ENCODE results near the gene POPDC2.
"Not testable (repeated sequence)": the region's sequence is repeated elsewhere in the genome, so short reads cannot be mapped to it uniquely, and the experiment has no call there.

Gene POPDC2

DNA sequence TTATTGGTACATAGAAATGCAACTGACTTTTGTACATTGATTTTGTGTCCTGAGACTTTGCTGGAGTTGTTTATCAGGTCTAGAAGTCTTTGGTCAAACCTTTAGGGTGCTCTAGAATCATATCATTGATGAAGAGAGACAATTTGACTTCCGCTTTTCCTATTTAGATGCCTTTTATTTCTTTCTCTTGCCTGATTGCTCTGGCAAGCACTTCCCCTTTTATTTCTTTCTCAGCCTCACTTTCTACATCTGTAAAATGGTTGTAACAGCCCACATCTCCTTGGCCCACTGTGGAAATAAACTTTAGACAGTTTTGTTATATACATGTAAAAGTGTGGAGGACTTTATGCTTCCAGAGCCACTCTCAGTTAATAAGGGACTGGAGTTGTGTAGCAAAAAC lies 48.7 kb downstream of the POPDC2 start:
- no peak for DNase-seq

DNA sequence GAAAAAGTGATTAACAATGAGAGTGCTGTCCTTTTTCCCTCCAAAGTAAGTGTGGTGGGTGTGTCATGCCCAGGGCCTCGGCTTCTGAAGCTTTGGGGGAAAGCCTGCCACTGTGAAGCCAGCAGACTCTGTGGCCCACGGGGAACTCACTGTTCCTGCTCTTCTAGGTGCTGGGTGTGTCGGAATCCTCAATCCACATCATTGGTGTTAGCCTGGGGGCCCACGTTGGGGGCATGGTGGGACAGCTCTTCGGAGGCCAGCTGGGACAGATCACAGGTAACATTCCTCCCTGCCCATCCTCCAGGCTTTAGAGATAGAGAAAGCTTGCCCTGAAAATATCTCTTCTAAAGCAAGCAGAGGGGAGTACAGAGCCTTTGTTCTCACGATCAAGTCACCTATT lies 51.1 kb downstream of the POPDC2 start:
- DNase-seq: no peak

DNA sequence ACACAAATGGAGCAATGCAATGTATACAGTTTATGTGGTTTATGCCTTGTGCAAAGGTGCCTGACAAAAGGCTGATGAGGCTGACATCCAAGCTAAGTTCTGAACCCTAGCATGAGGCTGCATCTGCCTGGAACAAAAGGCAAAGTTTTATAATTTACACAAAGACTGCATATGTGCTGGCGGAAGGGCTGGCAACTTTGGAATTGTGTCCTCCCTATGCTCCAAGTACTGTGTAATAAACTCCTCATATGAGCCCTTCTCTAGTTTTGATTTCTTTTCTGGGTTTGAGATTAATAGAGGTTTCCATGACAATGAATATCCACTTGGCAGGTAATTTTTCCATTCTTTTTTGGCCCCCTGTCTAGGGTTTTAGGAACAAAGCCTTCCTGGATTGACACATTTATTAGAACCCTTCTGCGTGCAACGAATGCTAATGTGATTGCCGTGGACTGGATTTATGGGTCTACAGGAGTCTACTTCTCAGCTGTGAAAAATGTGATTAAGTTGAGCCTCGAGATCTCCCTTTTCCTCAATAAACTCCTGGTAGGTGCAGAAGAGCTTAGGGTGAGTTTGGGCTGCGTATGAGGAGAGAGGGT lies 51.9 kb downstream of the POPDC2 start:
- no peak for DNase-seq

DNA sequence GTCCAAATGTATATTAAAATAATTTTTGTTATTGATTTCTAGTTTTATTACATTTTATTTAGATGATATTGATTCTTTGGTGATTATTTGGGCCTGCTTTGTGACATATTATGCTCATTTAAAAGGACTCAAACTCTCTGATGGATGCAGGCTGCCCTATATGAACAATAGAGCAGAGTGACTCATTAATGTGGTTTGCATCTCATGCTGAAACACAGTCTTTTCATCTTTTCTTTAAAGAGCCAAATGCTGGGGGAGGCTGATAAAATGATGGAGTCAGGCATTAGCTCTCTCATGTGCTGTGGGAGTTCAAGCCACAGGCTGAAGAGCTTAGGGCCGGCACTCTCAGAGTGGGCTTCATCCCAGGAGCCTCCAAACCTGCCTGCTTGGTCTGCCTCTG lies 55.5 kb downstream of the POPDC2 start:
- no peak for DNase-seq

DNA sequence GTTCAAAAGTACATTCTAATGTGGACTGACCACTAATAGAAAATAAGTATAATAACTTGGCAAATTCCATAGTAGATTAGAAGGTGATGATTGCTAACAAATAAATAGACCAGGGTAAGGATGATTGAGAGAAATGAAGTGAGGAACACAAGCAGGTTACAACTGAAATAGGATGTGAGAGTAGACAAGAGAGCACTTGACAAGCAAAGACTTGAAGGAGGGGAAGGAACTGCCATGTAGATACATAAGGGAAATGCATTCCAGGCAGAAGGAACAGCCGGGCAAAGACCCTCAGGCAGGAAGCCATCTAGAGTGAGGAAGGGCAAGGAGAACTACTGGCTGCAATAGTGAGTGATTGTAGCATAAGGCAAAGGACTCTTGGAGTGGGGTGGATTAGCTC lies 57.7 kb downstream of the POPDC2 start:
- DNase-seq: no peak

DNA sequence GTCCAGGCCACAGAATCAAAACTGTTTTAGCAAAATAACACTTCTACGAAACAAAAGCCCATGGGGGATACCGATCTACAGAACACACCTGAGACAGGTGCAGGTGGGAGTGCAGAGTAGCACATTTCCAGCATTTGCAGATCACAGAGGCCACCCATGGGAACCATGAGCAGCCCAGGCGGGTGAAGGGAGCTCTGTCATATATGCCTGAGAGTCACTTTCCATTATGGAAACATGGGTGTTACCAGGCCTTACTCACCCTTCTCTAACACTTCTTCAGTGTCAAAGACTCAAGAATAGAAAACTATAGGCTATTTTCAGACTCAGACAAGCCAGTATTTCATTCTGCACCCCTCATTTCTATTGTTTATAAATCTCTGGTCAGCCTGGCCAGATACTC lies 59.2 kb downstream of the POPDC2 start:
- no peak for DNase-seq

DNA sequence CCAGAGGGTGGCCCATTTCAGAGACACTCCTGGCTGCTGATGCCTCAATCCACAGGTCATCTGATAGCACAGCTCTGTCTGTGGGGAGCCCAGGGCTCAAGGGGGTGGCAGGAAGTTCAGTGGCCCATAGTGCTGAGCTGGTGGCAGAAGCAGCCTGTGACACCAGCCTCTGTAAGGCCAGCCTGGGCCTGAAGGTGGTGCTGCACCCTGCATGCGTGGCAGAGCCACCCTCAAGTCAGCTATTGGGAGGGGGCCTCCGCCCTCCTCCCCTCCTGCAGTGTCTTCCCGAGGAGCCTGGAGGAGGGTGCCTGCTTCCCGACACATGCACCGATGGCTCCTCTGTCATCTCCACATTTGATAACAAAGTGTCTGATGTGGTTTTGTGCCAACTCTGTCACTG lies 59.7 kb downstream of the POPDC2 start:
- DNase-seq: no peak

DNA sequence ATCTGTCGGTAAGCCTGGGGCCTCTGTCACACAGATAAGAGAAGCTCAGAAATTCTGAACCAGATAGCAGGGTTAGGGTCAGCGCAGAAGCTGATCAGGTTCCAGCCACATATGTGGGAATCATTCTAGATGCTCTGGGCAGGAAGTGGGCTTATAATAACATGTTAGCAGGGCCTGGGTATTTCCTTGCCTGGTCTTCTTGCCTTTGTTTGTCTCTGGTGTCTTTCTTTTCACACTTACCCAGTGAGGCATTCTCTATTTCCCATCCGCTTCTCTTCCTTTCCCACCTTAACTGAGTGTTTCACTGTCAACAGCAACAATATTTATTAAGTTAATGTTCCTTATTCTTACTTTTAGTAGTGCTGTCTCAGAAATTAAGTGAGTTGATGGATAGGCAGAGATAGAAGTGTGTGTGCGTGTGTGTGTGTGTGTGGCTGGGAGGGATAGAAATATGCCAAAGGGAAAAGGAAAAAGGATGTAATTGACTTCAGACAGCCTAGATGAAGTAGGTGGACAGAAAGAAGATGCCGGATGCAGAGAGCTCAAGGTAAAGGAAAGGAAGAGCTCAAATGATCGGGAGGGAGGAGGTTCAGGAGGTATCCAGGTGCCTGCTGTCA lies 60.7 kb downstream of the POPDC2 start:
- DNase-seq: no peak

DNA sequence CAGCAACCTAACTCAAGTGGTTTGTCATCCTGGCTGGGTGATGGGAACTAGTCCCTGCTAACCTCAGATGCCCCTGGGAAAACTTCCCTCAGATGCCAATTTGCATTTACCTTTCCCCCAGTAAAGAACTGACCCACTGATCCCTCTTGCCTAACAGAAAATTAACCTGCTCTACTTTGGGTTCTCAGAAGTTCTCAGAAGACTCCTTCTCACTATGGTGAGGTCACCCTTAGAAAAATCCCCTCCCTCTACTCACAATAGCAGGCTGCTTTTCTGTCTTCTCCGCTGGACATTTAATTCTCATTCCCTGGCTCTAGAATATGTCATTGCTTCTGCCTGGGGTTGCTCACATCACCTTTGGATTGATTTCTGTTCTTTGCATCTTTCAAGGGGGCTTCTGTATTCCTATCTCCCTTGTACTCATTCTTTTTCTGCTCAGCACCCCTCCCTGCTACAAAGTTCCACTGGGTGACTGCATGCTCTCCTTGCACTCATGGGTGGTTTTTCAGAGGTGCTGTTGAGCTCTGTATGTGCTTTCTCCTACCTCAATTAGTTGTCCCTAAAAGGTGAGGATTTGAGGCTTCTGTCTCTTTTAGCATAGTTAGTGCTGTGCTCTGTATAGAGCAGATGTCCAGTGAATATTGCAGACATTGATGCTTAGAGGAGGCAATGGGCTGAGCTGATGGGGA lies 61.8 kb downstream of the POPDC2 start:
- DNase-seq: no peak

DNA sequence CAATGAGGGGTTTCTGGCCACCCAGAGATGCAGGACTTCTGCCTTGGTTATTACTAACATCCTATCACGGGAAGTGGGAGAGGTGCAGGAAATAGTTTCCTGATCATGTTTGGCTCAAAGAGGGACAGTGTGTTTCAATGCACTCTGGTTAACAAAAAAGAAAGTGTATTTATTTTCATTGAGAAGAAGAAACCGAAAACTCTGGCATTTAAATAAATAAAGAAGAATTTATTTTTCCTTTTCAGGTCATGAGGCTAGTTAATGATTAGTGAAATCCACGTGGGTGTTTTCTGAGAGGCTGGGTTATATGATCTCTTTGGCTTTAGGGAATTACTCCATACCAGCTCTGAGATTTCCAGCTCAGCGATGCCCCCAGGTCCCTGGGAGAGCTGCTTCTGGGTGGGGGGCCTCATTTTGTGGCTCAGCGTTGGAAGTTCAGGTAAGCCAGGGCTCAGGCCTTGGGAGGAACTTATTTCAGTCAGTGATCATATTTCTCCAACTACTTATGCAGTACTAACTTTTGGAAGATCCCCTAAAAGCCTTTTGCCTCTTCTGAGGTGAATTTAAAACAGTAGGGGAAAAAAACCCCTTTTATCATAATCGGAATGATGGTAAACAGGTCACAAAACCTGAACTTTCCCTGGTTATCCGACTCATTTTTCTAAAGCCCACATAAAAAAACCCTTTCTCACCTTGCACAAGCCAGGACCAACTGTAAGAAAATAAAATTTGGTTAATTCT lies 62.7 kb downstream of the POPDC2 start, which contains the start of gene PLA1A:
Gene PLA1A, plus strand, starts transcription at position 338 of the 741 bp plus-strand sequence. Its CDS starts 29 bp downstream, at position 367.
- DNase-seq: no peak

DNA sequence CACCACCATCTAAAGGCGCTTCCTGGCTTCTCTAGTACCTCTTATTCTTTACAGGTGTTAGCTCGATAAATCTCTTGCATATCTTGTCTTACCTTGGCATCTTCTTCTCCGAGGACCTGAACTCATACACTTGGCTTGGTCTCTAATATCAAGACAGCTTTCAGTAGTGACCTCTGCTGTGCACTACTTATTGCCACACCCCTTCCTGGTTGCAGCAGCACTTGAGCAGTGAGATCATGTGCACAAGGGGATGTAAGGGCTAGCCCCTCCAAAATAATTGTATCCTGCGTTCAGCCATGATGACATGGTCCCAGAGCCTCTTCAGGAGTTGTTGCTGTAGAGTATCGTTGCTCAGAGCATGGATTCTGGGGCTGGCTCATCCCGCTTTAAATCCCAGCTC lies 64.0 kb downstream of the POPDC2 start:
- DNase-seq: no peak

DNA sequence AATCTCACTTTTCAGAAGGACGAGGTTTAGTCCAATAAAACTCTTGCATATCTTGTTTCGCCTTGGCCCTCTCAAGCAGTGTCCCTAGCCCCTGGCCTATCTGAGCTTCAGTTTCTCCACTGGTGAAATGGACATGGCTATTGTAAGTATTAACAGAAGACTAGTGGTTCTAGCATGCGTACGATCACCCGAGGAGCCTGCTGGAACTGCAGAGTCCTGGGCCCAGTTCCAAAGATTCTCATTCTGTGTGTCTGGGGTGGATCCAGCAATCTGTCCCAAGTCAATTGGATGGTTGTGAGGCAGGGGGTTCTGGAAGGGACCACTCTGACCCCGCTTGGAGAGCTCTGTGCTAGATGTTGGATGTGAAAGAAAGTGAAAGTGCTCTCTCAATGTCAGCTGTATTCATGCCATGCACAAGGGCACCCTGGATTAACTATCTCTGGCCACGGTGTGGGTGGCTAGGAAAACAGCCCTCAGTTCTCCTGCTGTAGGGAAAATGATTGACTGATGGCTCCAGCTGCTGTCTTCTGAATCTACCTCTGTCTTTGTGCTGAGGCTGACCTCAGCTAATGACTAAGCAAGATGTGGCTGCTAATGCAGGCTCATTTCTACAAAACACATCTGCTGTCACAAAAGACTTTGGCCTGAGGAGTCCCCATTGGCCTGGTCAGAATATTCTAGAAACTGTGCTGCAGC lies 64.6 kb downstream of the POPDC2 start:
- DNase-seq: no peak

DNA sequence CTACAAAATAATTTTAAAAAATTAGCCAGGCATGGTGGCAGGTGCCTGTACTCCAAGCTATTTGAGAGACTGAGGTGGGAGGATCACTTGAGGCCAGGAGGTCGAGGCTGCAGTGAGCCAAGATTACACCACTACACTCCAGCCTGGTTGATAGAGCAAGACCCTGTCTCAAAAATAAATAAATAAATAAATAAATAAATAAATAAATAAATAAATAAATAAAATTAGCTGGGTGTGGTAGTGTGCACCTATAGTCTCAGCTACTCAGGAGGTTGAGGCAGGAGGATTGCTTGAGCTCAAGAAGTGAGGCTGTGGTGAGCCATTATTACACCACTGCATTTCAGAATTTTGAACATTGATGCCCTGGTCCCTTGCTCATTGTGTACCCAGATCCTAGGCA lies 65.5 kb downstream of the POPDC2 start:
- not testable (repeated sequence) for DNase-seq

DNA sequence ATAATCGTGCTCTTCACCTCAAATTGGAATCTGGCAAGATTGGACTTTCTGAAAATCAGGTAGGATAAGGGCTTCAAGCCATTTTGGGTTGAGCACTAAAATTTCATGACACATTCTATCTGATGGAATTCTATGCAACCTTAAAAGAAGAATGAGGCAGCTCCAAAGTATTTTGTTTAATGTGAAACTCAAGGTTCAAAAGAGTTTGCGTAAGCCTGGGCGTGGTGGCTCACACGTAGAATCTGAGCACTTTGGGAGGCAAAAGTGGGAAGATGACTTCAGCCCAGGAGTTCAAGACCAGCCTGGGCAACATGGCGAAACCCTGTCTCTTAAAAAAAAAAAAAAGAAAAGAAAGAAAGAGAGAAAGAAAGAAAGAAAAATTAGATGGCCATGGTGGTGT lies 66.3 kb downstream of the POPDC2 start:
- no peak for DNase-seq

DNA sequence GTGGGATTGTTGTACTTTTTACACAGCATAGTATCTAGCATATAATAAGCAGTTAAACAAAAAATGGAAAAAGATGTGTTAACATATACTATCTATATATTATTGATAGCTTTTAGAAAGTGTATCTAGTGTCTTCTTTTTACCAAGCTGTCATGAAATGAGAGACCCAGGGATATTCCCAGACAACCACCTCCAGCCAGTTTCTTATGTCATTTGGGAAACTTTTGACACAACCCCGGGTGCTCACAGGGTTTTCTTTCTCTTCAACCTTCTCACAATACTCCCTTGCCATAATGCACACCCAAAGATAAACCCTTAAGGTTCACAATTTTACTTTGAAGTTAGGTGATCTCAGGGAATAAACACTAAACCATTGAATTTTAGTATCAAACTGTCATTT lies 67.5 kb downstream of the POPDC2 start:
- no peak for DNase-seq
